GM18517 (cell line): Measurements from ENCODE around the gene BRD7.

Source experiments
- ATAC-seq: cut with Tn5 transposase; IDR thresholded peaks from one replicate; pipeline ENCODE4 v1.9.1; 2021; ENCODE audit warnings: mild to moderate bottlenecking, moderate library complexity; ENCODE audit not compliant: unreplicated experiment

BRD7 gene

DNA sequence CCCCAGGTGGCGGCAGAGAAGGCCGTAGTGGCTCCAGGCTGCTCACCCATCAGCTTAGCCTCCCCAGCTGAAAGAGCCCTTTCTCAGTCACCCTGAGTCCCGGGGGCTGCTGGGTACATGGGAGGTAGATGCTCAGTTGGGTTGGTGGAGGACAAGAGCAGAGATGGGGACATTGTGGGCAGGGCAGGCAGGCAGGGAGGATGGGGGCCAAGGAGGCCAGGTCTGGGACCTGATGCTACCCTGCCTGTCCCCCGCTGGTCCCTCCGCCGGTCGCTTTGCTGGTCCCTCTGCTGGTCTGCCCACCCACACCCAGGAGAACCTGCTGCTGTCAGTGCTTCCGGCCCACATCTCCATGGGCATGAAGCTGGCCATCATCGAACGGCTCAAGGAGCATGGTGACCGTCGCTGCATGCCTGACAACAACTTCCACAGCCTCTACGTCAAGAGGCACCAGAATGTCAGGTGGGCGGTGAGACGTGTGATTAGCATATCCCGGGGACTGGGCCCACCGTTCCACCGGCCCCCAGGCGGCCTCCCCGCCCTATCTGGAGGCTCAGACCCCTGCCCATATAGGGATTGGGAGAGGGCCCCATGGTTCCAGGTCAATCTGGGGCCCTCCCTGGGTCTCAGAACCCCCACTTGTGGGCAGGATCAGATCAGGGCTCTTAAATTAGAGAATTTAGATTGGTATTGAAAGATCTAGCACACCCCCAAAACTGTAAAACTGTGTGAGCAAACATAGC is 75.6 kb downstream of the BRD7 start:
- ATAC-seq, result no peak

DNA sequence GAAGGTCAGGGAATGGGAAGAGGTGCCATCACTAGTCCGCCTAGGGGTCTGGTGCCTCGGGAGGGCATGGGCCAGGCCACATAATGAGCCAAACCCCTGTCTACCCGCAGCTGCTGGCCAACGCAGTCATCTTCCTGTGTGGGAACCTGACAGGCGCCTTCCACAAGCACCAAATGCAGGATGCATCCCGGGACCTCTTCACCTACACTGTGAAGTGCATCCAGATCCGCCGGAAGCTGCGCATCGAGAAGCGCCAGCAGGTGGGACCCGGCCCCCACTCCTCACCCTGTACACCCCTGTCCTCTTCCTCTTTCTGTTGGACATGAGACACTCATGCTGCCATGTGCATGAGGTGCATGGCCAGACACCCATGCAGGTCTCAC is 76.2 kb downstream of the BRD7 start:
- no peak for ATAC-seq

DNA sequence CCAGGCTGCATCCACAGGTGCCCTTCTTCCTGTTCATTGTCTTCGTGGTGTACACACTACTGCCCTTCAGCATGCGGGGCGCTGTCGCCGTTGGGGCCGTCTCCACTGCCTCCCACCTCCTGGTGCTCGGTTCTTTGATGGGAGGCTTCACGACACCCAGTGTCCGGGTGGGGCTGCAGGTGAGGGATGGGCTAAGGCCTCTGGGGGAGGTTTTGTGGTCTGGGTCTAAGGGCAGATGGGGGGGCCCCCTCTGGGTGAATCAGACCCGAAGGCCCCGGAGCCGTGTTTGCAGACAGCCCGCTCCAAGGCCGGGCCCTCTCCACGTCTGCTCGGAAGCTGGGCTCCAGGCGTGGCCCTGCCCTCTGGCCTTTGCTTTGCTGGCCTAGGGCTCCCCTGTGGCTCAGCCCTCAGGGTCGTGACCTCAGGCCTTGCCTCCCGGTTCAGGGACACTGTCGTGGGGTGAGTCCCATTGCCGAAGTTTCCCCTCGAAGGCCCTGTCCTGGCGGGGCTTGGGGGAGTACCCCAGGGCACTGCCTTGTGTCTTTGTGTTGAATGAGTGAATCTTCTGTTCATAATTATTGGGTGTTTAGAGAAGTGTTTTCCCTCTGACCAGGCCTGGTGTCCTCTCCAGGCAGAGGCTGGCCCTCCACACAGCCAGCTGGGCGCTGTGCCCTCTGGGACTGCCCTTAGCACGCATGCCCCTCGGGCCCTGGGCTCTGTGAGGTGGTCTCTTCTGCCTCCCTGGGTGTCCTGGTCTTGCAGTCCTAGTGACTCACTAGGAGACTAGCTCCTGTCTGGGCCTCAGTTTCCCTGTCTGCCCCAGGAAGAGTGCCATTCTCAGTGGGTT is 76.8 kb downstream of the BRD7 start:
- no peak for ATAC-seq

DNA sequence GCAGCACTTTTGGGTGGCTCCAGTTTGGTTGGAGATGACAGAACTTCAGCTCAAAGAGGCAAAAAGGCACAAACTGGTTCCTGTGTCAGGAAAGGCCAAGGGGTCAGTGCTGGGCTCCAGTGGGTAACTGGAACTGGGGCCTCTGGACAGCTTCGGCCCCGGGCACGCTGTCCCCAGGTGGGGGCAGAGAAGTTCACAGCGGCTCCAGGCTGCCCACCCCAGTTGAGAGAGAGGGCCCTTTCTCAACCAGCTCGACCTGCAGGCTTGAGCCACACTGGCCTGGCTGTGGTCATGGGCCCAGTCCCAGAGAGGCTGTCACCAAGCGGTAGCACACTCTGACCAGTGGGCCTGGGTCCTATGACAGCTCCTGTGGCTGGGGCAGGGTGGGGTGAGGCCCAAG is 77.9 kb downstream of the BRD7 start:
- ATAC-seq, result no peak

DNA sequence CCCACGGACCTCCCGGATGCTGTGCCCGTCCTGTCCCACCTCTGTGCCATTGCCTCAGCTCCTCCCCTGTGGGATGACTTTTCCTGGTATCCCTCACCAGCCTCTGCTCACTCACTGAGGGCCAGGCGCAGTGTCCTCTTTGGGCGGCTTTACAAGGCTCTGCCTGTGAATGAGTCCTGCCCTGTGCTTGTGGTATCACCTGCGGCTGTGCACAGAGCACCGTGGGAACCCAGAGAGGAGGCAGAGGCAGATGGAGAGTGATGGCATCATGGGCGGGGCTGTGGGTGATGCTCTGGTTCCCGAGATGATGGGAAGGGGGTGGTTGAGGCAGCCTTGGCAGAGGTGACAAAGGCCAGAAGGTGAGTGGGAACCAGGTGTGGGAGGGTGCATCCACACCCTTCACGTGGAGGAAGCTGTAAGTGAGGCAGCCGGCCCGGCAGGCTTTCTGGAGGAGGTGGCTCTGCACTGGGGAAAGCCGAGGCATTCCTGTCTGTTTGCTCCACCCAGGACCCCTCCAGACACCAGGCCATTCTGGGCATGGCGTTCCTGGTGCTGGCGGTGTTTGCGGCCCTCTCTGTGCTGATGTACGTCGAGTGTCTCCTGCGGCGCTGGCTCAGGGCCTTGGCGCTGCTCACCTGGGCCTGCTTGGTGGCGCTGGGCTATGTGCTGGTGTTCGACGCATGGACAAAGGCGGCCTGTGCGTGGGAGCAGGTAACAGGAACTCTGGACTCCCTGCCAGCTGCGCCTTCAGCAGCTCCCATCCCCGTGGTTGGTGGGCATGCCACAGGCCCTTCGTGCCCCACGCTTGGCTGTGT is 78.6 kb downstream of the BRD7 start:
- no peak for ATAC-seq

DNA sequence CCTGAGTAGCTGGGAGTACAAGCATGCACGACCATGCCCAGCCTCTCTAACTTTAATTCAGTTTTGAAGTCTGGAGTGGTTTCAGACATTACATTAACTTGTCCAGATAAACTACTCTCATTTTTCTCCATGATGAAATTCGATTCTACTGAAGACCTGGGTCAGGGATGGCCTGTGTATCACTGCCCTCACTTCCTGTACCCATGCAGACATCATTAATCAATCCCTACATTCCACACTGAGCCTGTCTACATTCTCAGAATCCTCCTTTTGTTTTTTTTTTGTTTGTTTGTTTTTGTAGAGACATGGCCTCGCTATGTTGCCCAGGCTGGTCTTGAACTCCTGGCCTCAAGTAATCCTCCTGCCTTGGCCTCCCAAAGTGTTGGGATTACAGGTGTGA is 79.9 kb downstream of the BRD7 start:
- ATAC-seq, result no peak

DNA sequence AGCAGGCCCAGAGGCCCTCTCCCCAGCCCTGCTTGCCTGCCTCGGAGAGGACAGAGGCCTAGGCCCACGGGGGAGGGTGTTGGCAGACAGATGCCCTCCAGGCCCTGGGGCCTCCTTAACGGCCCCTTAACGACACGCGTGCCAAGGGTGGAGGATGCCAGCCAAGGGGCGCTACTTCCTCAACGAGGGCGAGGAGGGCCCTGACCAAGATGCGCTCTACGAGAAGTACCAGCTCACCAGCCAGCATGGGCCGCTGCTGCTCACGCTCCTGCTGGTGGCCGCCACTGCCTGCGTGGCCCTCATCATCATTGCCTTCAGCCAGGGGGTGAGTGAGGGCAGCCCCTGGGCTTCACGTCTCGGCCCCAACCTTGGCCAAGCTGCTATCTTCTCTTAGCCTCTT is 80.8 kb downstream of the BRD7 start:
- ATAC-seq, result no peak

DNA sequence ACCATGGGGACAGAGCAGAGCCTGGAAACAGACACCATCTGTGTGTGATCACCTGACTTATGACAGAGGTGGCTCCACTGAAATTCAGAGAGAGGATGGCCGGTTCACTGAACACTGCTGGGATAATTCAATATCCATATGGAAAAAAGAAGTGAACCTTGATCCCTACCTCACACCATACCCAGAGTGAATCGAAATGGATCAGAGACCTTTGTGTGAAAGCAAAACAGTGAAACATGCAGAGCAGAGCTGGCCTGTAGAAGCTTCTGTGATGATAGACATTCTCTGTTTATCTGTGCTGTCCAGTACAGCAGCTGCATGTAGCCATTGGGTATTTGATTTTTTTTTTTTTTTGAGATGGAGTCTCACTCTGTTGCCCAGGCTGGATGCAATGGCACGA is 82.1 kb downstream of the BRD7 start:
- no peak for ATAC-seq

DNA sequence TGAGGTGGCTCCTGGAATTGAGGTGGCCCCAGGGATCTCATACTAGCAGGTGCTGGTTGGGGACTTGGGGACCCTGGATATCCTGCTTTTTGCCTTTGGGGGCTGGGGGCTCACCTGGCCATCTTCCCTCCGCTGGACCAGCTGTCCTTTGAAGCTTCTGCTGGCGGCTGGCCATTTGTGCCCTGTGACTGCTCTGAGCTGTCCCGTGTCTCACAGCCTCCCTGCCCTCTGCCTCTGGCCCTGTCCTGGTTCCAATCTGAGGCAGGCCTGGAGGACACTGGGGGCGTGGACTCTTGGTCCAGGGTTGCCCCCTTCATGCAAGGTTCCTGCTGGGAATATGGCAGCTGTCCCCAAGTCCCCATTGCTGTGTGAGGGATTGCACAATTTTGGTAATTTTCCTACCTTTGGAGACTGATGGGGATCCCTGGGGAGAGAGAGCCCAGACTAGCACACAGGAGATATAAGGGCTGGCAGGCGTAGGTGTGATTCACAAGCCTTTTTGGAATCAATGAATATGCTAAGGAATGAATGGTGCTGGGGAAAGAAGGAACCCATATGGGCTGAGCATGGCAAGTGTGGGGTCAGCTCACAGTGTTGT is 83.3 kb downstream of the BRD7 start:
- no peak for ATAC-seq

DNA sequence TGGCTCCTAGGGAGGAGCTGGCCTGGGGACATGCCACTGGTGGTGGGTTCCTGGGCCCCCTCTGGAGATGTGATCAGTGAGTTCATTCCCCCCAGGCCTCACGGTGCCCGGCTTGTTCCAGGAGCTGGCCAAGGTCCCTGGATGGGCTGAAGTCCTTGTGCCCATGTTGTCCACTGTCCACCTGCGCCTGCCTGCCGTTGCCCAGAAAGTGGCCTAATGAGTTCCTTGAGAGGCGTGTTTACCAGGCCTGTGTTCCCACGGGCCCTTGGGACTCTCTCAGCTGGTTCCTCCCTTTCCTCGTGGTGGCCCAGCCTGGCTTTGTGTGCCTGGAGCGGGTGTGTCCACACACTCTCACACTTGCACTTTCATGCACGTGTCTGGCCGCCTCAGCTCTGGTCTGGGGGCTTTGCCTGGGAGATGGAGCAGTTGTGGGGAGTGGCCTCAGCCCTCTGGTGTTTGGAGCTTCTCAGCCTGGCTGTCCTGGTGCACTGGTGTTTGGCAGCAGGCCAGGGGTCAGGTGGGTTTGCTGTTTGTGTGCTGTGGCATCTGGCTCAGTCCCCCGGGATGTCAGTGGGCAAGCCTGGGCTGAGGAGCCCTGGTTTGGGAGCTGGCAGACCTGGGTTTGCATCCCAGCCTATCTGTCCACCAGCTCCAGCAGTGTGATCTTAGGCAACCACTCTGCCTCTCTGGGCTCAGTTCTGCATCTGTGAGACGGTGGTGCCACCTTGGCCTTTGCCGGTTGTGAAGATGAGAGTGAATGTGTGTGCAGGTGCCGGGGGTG is 84.5 kb downstream of the BRD7 start:
- ATAC-seq, result no peak

DNA sequence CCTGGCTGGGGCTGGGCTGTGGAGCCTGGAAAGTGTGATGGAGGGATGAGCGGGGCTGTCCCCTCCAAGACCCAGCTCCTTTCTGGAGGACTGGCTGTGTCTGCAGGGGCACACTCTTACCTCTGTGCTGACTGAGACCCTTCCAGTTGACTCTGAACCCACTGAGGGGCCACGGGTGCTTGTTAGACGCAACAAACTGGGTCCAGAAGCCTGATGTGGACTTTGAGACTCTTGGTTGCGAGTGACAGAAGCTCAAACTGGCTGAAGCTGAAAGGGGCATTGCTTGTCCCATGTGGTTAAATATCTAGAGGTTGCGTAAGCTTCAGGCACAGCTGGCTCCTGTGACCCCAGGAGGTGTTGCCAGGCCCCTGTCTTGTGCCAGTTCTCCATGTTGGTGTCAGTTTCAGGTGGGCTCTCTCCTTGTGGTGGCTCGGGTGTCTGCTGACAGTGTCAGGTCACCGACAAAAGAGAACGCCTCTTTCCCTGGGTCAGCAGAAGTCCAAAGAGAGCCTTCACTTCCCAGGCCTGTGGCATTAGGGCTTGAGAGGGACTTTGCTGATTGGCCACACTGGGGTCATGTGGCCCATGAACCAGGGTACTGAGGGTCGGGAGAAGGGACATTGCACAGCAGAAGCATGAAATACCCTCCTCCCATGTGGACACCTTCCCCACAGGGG is 85.7 kb downstream of the BRD7 start:
- no peak for ATAC-seq

DNA sequence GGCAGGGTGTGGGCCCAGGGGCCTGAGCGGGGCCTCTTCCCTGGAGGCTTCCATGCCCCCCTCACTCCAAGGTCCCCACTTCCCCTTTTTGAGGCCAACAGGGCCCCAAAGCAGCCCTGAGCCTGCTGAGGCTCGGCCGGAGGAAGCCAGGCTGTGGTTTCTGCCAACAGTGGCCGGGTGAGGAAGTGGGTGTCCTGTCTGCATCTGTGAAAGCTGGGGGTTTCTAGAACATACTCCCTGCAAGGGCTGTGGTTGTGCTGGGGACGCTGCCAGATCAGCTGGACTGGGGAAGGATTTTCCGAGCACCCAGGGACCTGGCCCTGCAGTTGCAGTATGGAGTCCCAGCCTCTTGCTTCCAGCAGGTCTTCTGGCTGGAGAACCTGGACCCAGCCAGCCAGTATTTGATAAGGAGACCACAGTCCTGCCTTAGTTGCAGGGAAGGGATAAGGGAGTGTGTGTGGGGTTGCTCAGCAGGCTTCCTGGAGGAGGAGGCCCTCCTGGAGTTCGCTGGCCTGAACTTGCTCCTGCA is 86.7 kb downstream of the BRD7 start:
- peak; percentile 97 for ATAC-seq

DNA sequence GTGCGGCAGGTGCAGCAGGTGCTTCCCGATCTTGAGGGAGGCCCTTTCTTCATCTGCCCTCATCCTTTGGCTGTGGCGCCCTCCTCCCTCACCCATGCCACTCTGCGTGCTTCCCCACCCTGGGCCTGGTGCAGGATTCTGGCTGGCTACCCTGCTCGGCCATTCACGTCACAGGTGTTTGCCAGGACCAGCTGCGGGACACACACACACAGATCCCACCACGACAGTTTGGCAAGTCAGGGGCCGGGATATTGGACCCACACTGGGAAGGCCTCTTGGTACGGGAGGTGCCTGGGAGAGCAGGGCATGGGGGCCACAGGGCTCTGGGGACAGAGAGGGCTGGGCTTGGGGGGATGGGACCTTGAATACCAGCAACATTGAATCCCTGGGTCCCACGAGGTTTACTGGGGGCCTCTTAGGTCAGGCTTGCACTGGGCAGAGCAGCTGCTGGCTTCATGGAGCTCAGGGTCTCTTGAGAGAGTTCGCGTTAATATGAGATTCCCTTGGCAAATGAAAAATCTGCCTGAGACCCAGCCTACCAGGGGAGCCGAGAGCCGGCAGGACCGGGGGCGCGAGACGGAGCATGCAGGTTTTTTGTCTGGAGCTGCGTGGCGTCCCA is 87.3 kb downstream of the BRD7 start:
- no peak for ATAC-seq

DNA sequence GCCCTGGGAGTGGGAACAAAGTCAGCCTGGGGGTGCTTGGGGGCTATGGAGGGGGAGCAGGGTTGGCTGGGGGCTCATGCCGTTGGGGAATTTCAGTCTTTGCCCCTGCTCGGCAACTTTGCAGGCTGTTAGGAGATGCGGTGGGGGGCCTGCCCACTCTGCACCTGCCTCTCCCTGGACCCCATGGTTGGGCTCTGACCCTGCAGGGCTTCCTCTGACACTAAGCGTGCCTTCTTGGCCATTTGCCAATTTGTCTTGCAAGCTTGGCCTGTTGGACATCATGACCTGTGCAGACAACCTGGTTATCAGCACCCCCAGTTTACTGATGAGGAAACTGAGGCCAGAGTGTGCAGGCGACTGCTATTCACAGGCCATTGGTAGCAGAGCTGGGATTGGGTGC is 87.9 kb downstream of the BRD7 start:
- ATAC-seq, result no peak

DNA sequence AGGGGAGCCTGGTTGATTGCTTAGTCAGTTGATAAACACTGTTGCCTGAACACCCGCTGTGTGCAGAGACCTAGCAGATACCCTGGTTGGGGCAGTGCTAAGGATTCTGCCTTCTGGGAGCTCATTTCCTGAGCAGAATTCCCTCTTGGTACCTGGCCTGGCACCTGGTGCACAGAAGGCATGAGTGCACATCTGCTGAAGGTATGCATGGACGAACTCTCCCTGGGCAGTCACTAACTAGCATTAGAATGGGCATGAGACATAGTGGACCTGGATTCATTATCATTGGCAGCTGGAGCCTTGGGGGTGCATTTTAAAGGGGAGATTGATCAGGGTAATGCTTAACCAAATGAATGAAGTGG is 89.3 kb downstream of the BRD7 start:
- ATAC-seq, result no peak

DNA sequence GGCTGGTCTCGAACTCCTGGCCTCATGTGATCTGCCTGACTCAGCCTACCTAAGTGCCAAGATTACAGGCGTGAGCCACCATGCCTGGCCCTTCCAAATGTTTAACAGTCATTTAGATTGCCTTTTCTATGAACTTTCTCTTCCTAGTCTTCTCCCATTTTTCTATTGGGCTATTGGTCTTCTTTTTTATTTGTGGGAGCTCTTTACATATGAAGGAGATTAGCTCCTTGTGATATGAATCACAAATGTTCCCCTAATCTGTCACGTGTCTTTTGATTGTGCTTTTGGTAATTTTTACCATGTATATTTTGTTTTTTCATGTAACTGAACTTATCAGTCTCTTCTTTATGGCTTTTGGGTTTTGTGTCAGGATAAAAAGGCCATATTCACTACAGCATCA is 90.5 kb downstream of the BRD7 start:
- ATAC-seq, result no peak

DNA sequence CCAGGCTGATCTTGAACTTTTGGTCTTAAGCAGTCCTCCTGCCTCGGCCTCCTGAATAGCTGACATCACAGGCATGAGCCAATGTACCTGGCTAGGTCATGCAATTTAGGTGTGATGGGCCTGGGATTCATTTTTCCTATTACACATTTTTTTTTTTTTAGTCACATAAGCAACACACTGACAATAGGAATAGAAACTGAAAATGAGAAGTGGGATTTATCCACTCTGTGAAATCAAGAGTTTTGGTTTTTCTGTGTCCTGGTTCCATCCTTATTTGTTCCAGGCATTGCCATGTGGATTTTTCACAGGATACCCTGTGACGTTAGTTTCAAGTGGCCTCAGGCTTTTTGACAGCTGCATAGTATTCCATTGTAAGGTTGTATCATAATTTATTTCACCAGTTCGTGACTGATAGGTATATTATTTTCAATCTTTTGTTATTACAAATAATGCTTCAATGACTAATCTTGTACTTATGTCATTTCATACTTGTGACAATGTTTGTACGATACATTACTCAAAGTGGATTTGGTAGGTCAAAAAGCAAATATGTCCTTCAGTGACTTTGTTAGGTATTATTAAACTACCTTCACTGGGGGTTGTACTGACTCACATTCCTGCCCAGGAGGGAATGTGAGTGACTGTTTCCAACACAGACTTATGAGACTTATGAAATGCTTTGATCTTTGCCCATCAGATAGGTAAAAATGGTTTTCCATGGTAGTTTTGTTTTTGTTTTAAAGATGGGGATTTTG is 91.8 kb downstream of the BRD7 start:
- no peak for ATAC-seq

DNA sequence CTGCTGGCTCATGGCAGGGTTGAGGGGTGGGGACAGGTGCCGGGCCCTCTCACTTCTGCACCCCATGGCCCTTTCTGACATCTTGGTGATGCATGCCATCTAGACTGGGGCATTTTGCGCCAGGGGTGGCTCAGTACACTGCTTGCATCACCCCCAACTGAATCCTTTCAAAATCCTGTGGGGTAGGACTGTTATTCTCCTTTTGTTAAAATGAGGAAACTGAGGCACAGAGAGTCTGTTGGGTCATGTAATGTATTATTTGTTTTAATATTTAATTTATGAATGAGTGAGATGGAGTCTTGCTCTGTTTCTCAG is 92.5 kb downstream of the BRD7 start:
- ATAC-seq, result no peak
